Spinal cord (tissue), 10 donors: Measurements from ENCODE around the gene MYO1A. TPM values are rescaled to one million over a fixed set of nuclear protein-coding genes. Genes with fewer than 3 reads are reported as not detected.

Source experiments
- DNase-seq, 6 donors: peaks; one replicate each; pipeline versions ENCODE4 v3.0.0 to v3.0.0-alpha.2; 2013 to 2015; ENCODE audit warnings: low spot score in 6 of 6, low read depth in 4 of 6
- H3K27ac ChIP-seq: one replicate; pipeline ENCODE4 v1.5.1; 2013; ENCODE audit warnings: low read depth, low read length, control low read depth
- H3K27me3 ChIP-seq: one replicate; pipeline ENCODE4 v1.6.1; 2013; ENCODE audit warnings: low read length; ENCODE audit not compliant: control insufficient read depth, insufficient read depth
- H3K36me3 ChIP-seq: one replicate; pipeline ENCODE4 v1.6.1; 2013; ENCODE audit warnings: low read length; ENCODE audit not compliant: control insufficient read depth, insufficient read depth
- H3K4me1 ChIP-seq: one replicate; pipeline ENCODE4 v1.6.1; 2013; ENCODE audit warnings: low read length; ENCODE audit not compliant: control insufficient read depth, insufficient read depth
- H3K4me3 ChIP-seq: one replicate; pipeline ENCODE4 v1.5.1; 2013; ENCODE audit warnings: low read depth, low read length, control low read depth
- H3K9me3 ChIP-seq: one replicate; pipeline ENCODE4 v1.6.1; 2013; ENCODE audit warnings: low read length; ENCODE audit not compliant: control insufficient read depth, insufficient read depth
- WGBS: methylation state at CpG from one replicate; pipeline ENCODE4 v1.1.5; 2013; ENCODE audit warnings: missing lambda C conversion rate; ENCODE audit not compliant: insufficient coverage; 5-methylcytosine and 5-hydroxymethylcytosine counted together
- long read RNA-seq, 4 donors: transcript quantifications; one replicate each; lab custom pipeline, GENCODE V29; 2026
- polyA plus RNA-seq, 2 donors: library from polyadenylated mRNA; unstranded; fragments of 120-200 nt; gene quantifications; one replicate each; pipeline ENCODE4 v1.2.1, GENCODE V29; 2013; ENCODE audit not compliant: insufficient read length in 2 of 2
- total RNA-seq, 2 donors: library from RNA; depleted of rRNA in 1 of 2; stranded (reverse); fragments of 120-200 nt in 1 of 2; fragments of >200 nt in 1 of 2; gene quantifications; one replicate each; pipeline versions ENCODE4 v1.2.3 to v1.2.4, GENCODE V29; 2013 to 2014
- donor health status: healthy.

The MYO1A gene
- total RNA-seq: under 1 TPM; 0.28 to 0.69 TPM
- under 1 TPM in 1 of 2 donors, not detected in 1; 0.17 TPM for polyA plus RNA-seq
- long read RNA-seq, donor 1: 0 reads
- long read RNA-seq, donor 2: 0 reads
- long read RNA-seq, donor 3: 0 reads
- long read RNA-seq, donor 4: 0 reads

DNA sequence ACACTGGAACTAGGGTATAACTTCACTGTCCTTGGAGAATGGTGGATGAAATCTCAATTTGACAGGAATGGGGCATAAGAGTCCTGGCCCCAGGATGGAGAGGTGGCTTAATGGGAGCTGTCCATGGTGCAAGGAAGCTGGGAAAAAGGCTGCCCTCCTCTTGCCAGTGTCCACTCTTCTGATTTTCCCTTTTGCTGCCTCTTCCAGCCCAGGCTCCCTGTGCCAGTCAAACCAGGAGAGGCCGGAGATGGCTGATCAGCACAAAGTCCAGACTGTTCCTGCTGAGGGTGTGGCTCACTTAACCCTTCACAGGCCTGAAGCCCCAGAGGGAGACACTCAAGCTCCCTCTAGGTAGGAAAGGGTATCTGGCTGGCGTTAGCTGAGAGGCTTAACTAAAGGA, at the start of gene MYO1A:
Gene MYO1A (minus strand): TSS at position 240 of the 400 bp plus-strand sequence. CDS start 1,806 bp downstream, outside the sequence.
- DNase-seq: no peak
- H3K4me1 ChIP-seq: no peaks in the 10 kb centered on the region
- no peaks in the 10 kb centered on the region for H3K36me3 ChIP-seq
- 67% methylated on average over 1 of the region's 2 CpGs for WGBS
- no peak within 1 kb of the TSS for H3K27ac ChIP-seq
- H3K9me3 ChIP-seq: no peaks in the 10 kb centered on the region
- H3K4me3 ChIP-seq: no peak within 1 kb of the TSS
- no peaks in the 10 kb centered on the region for H3K27me3 ChIP-seq

DNA sequence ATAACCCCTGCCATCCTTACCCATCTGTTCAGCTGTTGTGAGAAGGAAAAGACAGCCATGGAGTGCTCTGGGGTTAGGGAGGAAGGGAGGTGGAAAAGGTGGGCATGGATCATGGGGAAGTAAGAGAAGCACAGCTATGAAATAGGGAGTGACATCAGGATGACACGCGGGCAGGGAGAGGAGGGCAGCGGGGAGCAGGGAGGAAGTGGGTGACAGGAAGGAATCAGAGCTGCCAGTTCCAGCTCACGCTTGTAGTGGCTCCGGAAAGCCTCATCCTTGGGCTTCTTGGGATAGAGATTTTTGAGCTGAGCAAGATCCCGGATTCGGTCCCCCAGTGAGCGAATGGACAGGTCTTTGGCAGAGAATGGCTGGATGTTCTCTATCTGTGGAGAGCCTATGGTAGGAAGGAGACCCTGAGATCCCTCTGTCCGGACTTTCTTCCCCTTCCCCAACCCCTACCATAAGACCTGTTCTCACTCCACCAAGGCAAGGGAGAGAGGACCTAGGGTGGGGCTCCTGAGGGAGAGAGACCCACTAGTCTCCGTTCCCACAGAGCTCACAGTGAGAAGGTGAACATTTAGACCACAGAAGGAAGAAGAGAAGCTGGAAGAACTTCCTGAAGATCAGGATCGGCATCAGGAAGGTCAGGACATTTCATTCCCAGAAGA, 49.3 kb upstream of the MYO1A start:
- Histone ChIP-seq H3K4me3 (no peak overlapping the region), H3K27ac (no peak overlapping the region), H3K9me3 (no peaks in the 10 kb centered on the region), H3K36me3 (peaks cover 29% of the 10 kb centered on the region), H3K4me1 (peaks cover 12% of the 10 kb centered on the region), H3K27me3 (no peaks in the 10 kb centered on the region)
- DNase-seq: no peak
- 92% methylated on average over 10 of the region's 11 CpGs for WGBS

DNA sequence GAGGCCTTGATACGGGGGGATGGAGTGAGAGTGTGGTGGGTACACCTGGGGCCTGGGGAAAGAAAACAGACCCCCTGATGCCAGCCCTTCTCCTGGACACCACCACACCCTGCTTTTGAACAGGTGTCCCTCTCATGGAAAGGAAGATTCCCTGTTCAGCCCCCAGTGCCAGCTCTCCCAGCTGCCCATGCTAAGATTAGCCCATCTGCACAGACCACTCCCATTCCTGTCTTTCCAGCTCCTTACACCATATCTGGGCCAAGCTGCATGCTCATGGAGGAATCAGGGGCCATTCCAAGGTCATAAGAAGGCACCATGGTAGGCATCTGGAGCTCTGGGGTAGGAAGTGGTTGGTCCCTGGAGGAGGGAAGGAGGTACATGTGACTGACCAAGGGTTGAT, 48.6 kb upstream of the MYO1A start:
- no CpG with 5 or more reads among the region's 1 CpG for WGBS
- no peaks in the 10 kb centered on the region for H3K27me3 ChIP-seq
- no peaks in the 10 kb centered on the region for H3K9me3 ChIP-seq
- H3K4me3 ChIP-seq: no peak overlapping the region
- peaks cover 18% of the 10 kb centered on the region for H3K4me1 ChIP-seq
- peaks cover 34% of the 10 kb centered on the region for H3K36me3 ChIP-seq
- no peak overlapping the region for H3K27ac ChIP-seq
- DNase-seq: no peak

DNA sequence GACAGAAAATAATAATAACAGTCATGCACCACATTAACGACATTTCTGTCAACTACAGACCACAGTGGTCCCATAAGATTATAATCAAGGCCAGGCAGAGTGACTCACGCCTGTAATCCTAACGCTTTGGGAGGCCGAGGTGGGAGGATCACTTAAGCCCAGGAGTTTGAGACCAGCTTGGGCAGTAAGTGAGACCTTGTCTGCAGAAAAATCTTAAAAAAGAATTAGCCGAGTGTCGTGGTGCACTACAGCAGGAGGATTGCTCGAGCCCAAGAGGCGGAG, 47.6 kb upstream of the MYO1A start:
- Histone ChIP-seq H3K4me1 (peaks cover 26% of the 10 kb centered on the region), H3K27ac (no peak overlapping the region), H3K4me3 (no peak overlapping the region), H3K36me3 (peaks cover 44% of the 10 kb centered on the region), H3K27me3 (no peaks in the 10 kb centered on the region), H3K9me3 (no peaks in the 10 kb centered on the region)
- 87% methylated on average over 8 of the region's 8 CpGs for WGBS
- DNase-seq: no peak

GRCh38 chr12:57096748-57097553, 47.0 kb upstream of the MYO1A start:
- Histone ChIP-seq H3K27ac (no peak overlapping the region), H3K4me3 (no peak overlapping the region), H3K36me3 (peaks cover 50% of the 10 kb centered on the region), H3K27me3 (no peaks in the 10 kb centered on the region), H3K4me1 (peaks cover 29% of the 10 kb centered on the region), H3K9me3 (no peaks in the 10 kb centered on the region)
- WGBS: 84% methylated on average over 4 of the region's 8 CpGs
- DNase-seq: no peak

GRCh38 chr12:57096099-57096572, 46.2 kb upstream of the MYO1A start:
- no peaks in the 10 kb centered on the region for H3K9me3 ChIP-seq
- no CpG with 5 or more reads among the region's 6 CpGs for WGBS
- H3K4me3 ChIP-seq: no peak overlapping the region
- H3K27me3 ChIP-seq: no peaks in the 10 kb centered on the region
- H3K4me1 ChIP-seq: peaks cover 37% of the 10 kb centered on the region
- DNase-seq: no peak
- no peak overlapping the region for H3K27ac ChIP-seq
- H3K36me3 ChIP-seq: peaks cover 58% of the 10 kb centered on the region

- Histone ChIP-seq H3K4me3 (no peak overlapping the region), H3K27me3 (no peaks in the 10 kb centered on the region), H3K36me3 (peaks cover 63% of the 10 kb centered on the region), H3K4me1 (peaks cover 44% of the 10 kb centered on the region), H3K9me3 (no peaks in the 10 kb centered on the region), H3K27ac (no peak overlapping the region)
- no peak for DNase-seq
- 90% methylated on average over 3 of the region's 3 CpGs for WGBS
Observed at GRCh38 chr12:57095440-57095839, 45.5 kb upstream of the MYO1A start.

GRCh38 chr12:57094208-57095160, 44.6 kb upstream of the MYO1A start:
- no peaks in the 10 kb centered on the region for H3K27me3 ChIP-seq
- H3K4me3 ChIP-seq: no peak overlapping the region
- DNase-seq: no peak
- no peaks in the 10 kb centered on the region for H3K9me3 ChIP-seq
- H3K4me1 ChIP-seq: peaks cover 54% of the 10 kb centered on the region
- 79% methylated on average over 6 of the region's 15 CpGs for WGBS
- H3K27ac ChIP-seq: peak overlapping the region; percentile 35
- peaks cover 64% of the 10 kb centered on the region for H3K36me3 ChIP-seq
